Caco-2 (cell line): ENCODE measurements around the gene JUN. TPM values are rescaled to one million over a fixed set of nuclear protein-coding genes. Genes with fewer than 3 reads are reported as not detected.
"Not testable (repeated sequence)": the region's sequence is repeated elsewhere in the genome, so short reads cannot be mapped to it uniquely, and the experiment has no call there.

Experiments
- BruUV-seq: library from RNA; stranded (reverse); fragments of 400-500 nt; replicated peaks from 2 replicates; lab custom pipeline; 2021; lab: Mats Ljungman, UMichigan
- CTCF ChIA-PET: fragments of 300-600 bp; sonication (Branson Sonifier 250); formaldehyde crosslinking; loops from one replicate; lab custom pipeline; 2022; ENCODE audit warnings: antibody characterized with exemption; lab: Charles Lee
- POLR2A ChIA-PET: fragments of 300-600 bp; sonication (Branson Sonifier 250); formaldehyde crosslinking; loops from one replicate; lab custom pipeline; 2022; ENCODE audit warnings: antibody characterized with exemption; lab: Charles Lee
- DNase-seq, 2 experiments: peaks; one replicate each; pipeline versions ENCODE4 v3.0.0 to v3.0.0-alpha.2; 2020 to 2022
- H3K27me3 ChIP-seq: replicated peaks from 2 replicates; pipeline ENCODE4 v1.6.0; 2011; ENCODE audit warnings: low read length; ENCODE audit not compliant: control insufficient read depth, insufficient read depth
- H3K36me3 ChIP-seq: 2 replicates; pipeline ENCODE4 v1.5.1; 2011; ENCODE audit warnings: low read length; ENCODE audit not compliant: control insufficient read depth, insufficient read depth
- H3K4me1 ChIP-seq: fragments of 250-450 bp; sonication (Bioruptor Pico); 2 replicates; pipeline ENCODE4 v1.5.1; 2020; ENCODE audit warnings: mild to moderate bottlenecking
- H3K4me3 ChIP-seq: 2 replicates; pipeline ENCODE4 v1.5.1; 2011; ENCODE audit warnings: low read depth, mild to moderate bottlenecking, control low read depth, low read length
- H3K9me3 ChIP-seq: fragments of 250-450 bp; sonication (Bioruptor Pico); 2 replicates; pipeline ENCODE4 v1.5.1; 2020; ENCODE audit warnings: mild to moderate bottlenecking, moderate library complexity
- H3K27ac Mint-ChIP-seq: one replicate; pipeline ENCODE4 v1.8.0; 2022; ENCODE audit warnings: mixed read lengths; ENCODE audit not compliant: unreplicated experiment
- H3K27me3 Mint-ChIP-seq: one replicate; pipeline ENCODE4 v1.8.0; 2022; ENCODE audit warnings: mixed read lengths; ENCODE audit not compliant: insufficient read depth, unreplicated experiment
- H3K36me3 Mint-ChIP-seq: one replicate; pipeline ENCODE4 v1.8.0; 2022; ENCODE audit warnings: mild to moderate bottlenecking, mixed read lengths; ENCODE audit not compliant: insufficient read depth, unreplicated experiment
- H3K4me1 Mint-ChIP-seq: one replicate; pipeline ENCODE4 v1.8.0; 2022; ENCODE audit warnings: low read depth, mixed read lengths; ENCODE audit not compliant: unreplicated experiment
- H3K4me3 Mint-ChIP-seq: one replicate; pipeline ENCODE4 v1.8.0; 2022; ENCODE audit warnings: mild to moderate bottlenecking, moderate library complexity, mixed read lengths; ENCODE audit not compliant: unreplicated experiment
- H3K9me3 Mint-ChIP-seq: one replicate; pipeline ENCODE4 v1.8.0; 2022; ENCODE audit warnings: mixed read lengths; ENCODE audit not compliant: unreplicated experiment
- intact Hi-C: fragments of 100-400 bp; cut with micrococcal nuclease; formaldehyde crosslinking; loops from one replicate; pipeline ENCODE4 v1.10.0; 2022; ENCODE audit not compliant: unreplicated experiment
- total RNA-seq: library from RNA; stranded (reverse); gene quantifications from 2 replicates; pipeline ENCODE4 v1.2.3, GENCODE V29; 2022
- TF ChIP-seq, protein P1 (sequence below), 2 experiments: fragments of 200-600 bp in 1 of 2; IDR thresholded peaks; 1 replicate in 1 of 2; 2 replicates in 1 of 2; pipeline versions ENCODE4 v1.5.1 to v1.8.0; 2011 to 2022; ENCODE audit warnings: antibody characterized with exemption in 1 of 2, control low read depth in 1 of 2, inconsistent platforms in 1 of 2, low read depth in 1 of 2, low read length in 1 of 2, mild to moderate bottlenecking in 1 of 2, moderate library complexity in 1 of 2; ENCODE audit not compliant: insufficient read depth in 1 of 2, severe bottlenecking in 1 of 2, unreplicated experiment in 1 of 2

Gene JUN
- total RNA-seq, 1 experiment from 2014 or later, result 25.7 TPM

DNA sequence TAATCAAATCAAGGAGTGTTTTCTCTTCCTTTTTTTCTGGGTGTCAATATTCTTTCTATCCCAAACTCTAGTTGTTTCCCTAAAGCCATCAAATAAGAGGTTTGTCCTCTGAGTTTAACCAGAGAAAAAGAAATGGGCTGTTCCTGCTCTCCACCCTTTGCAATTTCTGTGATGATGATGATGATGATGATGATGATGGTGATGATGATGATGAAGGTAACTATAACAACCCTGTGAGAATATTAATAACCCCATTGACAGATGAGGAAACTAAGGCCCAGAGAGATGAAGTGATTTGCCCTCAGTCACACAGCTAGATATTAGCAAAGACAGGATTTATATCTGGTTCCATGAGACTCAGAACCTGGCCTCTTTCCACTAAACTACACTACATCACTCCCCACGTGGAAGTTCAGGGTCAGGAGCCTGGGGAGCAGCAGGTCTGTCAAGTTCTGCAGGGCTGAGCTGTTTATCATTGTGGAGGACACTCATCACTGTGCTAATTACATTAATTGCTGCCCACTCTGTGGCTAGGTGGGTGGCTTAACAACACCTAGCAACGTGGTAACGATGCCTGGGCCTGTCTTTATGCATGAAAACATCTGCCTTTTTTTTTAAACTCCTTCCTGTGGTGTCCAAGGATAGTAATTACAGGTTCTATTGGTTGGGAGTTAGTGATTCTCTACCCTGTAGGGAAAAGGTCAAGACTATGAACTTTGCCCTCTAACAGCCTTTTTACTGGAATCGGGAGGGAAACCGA is 19.0 kb upstream of the JUN start:
- CTCF ChIA-PET, result no interaction called here
- TF ChIP-seq, protein P1, sequence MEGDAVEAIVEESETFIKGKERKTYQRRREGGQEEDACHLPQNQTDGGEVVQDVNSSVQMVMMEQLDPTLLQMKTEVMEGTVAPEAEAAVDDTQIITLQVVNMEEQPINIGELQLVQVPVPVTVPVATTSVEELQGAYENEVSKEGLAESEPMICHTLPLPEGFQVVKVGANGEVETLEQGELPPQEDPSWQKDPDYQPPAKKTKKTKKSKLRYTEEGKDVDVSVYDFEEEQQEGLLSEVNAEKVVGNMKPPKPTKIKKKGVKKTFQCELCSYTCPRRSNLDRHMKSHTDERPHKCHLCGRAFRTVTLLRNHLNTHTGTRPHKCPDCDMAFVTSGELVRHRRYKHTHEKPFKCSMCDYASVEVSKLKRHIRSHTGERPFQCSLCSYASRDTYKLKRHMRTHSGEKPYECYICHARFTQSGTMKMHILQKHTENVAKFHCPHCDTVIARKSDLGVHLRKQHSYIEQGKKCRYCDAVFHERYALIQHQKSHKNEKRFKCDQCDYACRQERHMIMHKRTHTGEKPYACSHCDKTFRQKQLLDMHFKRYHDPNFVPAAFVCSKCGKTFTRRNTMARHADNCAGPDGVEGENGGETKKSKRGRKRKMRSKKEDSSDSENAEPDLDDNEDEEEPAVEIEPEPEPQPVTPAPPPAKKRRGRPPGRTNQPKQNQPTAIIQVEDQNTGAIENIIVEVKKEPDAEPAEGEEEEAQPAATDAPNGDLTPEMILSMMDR (IDR thresholded peaks at IDR 0.05; ENCODE audit: insufficient read depth in 1 of 2, low read depth in 1 of 2, low read length in 1 of 2, severe bottlenecking in 1 of 2, unreplicated experiment in 1 of 2), result no peak
- no peak for DNase-seq
- Histone ChIP-seq H3K36me3 (no peaks in the 10 kb centered on the region), H3K4me3 (no peak overlapping the region), H3K9me3 (no peaks in the 10 kb centered on the region), H3K27me3 (no peaks in the 10 kb centered on the region), H3K4me1 (peaks cover 6% of the 10 kb centered on the region; the same call in 1 of the 2 replicates)
- Mint-ChIP-seq H3K4me1 (peaks cover 19% of the 10 kb centered on the region), H3K27ac (no peak overlapping the region), H3K9me3 (no peaks in the 10 kb centered on the region), H3K4me3 (no peak overlapping the region), H3K27me3 (peaks cover 3% of the 10 kb centered on the region), H3K36me3 (no peaks in the 10 kb centered on the region)
- no TSS peak for BruUV-seq
- POLR2A ChIA-PET, result no interaction called here
- intact Hi-C loops, result no loop called here

DNA sequence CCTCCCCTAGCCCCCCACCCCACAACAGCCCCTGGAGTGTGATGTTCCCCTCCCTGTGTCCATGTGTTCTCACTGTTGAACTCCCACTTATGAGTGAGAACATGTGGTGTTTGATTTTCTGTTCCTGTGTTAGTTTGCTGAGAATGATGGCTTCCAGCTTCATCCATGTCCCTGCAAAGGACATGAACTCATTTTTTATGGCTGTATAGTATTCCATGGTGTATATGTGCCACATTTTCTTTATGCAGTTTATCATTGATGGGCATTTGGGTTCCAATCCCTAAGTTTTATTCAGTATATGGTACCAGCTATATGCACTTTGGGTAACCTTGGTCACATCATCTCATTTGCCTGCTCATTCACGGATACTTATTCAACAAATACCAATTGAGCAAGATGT is 17.4 kb upstream of the JUN start:
- H3K36me3 ChIP-seq, H3K36me3 Mint-ChIP-seq, H3K27me3 ChIP-seq, BruUV-seq, intact Hi-C loops, POLR2A ChIA-PET, DNase-seq, H3K27ac Mint-ChIP-seq, H3K4me1 ChIP-seq, H3K9me3 Mint-ChIP-seq, H3K4me3 ChIP-seq, CTCF ChIA-PET, H3K27me3 Mint-ChIP-seq, H3K4me3 Mint-ChIP-seq, H3K9me3 ChIP-seq: not testable (repeated sequence)
- peaks cover 19% of the 10 kb centered on the region for H3K4me1 Mint-ChIP-seq

DNA sequence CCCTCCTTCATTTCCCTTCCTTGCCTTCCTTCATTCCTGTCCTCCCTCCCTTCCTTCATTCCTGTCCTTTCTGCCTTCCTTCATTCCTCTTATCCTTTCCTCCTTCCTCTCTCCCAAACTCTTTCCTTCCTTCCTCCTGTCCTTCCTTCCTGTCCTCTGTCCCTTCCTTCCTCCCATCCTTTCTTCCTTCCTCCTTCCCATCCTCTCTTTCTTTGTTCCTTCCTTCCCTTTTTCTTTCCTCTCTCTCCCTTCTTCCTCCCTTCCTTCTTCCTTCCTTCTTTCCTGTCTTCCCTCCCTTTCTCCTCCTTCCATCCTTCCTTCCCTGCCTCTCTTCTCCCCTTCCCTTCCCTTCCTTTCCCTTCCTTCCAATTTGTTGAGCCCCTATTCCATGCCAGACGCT is 15.8 kb upstream of the JUN start:
- Mint-ChIP-seq H3K4me3 (no peak overlapping the region), H3K4me1 (peaks cover 3% of the 10 kb centered on the region), H3K27ac (no peak overlapping the region), H3K27me3 (peaks cover 3% of the 10 kb centered on the region), H3K9me3 (no peaks in the 10 kb centered on the region), H3K36me3 (no peaks in the 10 kb centered on the region)
- POLR2A ChIA-PET, result no interaction called here
- no peak overlapping the region for H3K4me3 ChIP-seq
- no TSS peak for BruUV-seq
- no peaks in the 10 kb centered on the region for H3K27me3 ChIP-seq
- H3K36me3 ChIP-seq, result no peaks in the 10 kb centered on the region
- H3K9me3 ChIP-seq, result no peaks in the 10 kb centered on the region
- CTCF ChIA-PET, result no interaction called here
- no peak for DNase-seq
- TF ChIP-seq, protein P1 (IDR thresholded peaks at IDR 0.05; ENCODE audit: insufficient read depth in 1 of 2, low read depth in 1 of 2, low read length in 1 of 2, severe bottlenecking in 1 of 2, unreplicated experiment in 1 of 2), result no peak
- H3K4me1 ChIP-seq, result no peaks in the 10 kb centered on the region
- intact Hi-C loops, result no loop called here
